GM19438 (cell line): Measurements from ENCODE around the gene TNK2.
"Not testable (repeated sequence)": the region's sequence is repeated elsewhere in the genome, so short reads cannot be mapped to it uniquely, and the experiment has no call there.

ENCODE experiments used
- ATAC-seq: cut with Tn5 transposase; IDR thresholded peaks from one replicate; pipeline ENCODE4 v1.9.1; 2021; ENCODE audit warnings: low read depth; ENCODE audit not compliant: unreplicated experiment

The TNK2 gene

DNA sequence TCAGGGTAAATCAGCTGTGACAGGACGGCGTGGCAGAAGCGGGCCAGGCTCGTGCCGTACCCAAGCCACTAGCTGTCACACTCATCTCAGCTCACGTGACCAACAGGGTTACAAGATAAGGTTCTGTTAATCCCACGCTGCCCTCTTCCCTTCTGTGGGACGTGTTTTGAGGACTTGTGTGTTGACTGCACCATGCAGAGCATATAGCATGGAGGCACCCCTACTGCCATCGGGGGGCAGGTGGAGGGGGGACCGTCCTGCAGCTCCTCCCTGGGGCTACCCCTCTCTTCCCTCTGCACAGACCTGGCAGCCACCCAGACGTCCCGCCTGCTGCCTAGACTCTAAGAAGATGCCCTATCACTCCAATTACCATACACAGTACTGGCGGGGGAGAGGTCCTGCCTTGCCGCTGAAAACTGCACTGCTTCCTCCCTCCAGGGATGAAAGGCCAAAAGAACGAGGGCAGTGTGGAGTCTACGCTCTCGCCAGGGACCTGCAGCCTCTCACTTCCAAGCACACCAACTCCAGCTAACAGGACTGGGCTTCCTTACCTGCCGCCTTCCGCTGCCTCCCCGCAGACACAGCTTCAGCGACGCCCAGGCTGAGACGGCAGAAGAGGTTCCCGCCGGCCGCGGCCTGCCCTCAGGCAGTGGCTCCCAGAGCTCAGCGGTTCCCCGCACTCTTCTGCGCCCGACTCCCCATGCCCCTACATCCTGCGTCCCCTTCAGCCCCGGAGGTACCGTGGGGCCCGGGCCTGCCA is at the start of gene TNK2:
TNK2 (minus strand) TSS at position 618 of the 760 bp plus-strand sequence. CDS start 19,963 bp downstream, outside the sequence.
- peak; percentile 14 for ATAC-seq

DNA sequence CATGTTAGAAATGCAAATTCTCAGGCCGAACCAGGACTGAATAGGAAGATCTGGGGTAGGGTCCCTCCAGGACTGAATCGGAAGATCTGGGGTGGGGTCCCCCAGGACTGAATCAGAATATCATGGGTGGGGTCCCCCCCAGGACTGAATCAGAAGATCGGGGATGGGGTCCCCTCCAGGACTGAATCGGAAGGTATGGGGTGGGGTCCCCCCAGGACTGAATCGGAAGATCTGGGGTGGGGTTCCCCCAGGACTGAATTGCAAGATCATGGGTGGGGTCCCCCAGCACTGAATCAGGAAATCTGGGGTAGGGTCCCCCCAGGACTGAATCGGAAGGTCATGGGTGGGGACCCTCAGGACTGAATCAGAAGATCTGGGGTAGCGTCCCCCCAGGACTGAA is 48.2 kb upstream of the TNK2 start:
- no peak for ATAC-seq

DNA sequence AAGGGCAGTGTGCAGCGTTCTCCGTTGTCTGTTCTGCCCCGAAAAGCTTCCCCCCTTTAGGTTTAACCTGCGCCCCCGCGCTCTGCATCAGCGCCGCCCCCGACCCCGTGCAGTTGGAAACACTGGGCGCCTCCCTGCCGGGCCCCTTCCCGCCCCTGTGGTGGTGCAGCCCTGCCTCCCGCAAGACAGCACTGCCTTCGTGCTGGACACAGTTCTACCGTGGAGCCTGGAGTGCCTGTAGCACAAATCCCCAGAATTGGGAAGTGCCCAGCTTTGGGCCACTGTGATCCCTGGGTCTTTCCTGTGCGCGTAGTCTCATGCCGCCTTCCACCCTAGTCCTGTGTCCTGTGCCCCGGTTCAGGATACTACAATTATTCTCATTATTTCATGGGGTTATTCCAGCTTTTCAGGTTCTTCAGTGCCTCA is 47.1 kb upstream of the TNK2 start:
- ATAC-seq: not testable (repeated sequence)

DNA sequence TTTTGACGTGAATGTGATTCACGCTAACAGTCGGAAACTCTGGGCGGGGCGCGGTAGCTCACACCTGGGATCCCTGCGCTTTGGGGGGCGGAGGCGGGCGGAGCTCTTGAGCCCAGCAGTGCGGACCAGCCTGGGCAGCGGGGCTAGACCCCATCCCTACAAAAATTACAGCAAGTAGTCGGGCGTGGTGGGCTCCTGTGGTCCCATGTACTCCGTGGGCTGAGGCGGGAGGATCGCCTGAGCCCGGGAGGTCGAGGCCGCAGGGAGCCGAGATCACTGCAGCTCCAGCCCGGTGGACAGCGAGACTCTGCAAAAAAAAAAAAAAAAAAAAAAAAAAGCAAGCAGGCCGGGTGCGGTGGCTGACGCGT is 46.4 kb upstream of the TNK2 start:
- ATAC-seq: peak; percentile 54

DNA sequence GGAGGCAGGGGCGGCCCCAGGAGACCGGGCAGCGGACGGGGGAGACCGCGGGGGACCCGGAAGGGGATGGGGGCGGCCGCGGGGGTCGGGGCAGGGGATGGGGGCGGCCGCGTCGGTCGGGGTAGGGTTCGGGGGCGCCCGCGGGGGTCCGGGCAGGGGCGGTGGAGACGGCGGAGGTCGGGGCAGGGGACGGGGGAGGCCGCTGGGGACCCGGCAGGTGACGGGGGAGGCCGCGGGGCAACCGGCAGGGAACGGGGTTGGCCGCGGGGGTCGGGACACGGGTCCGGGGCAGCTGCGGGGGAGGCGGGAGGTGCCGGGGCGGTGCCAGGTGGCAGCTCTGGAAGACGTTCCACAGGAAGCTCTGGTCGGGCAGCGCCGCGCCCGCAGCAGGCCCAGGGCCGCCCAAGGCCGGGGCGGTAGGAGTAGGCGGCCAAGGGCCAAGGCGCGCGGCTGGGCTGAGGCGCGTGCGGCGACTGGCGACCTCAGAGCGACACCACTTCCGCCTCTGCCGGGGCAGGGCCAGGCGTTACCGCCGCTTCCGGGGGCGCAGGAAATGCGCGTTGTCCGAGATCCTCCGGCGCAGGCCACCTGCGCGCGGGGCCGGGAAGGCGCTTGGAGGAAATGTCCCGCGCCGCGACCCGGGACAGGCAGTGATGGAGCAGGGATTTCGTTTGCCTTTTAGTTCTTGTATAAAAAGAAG is 45.9 kb upstream of the TNK2 start:
- ATAC-seq: peak; percentile 96

- ATAC-seq: not testable (repeated sequence)
Measured at GRCh38 chr3:195952590-195952989, 44.2 kb upstream of the TNK2 start.

DNA sequence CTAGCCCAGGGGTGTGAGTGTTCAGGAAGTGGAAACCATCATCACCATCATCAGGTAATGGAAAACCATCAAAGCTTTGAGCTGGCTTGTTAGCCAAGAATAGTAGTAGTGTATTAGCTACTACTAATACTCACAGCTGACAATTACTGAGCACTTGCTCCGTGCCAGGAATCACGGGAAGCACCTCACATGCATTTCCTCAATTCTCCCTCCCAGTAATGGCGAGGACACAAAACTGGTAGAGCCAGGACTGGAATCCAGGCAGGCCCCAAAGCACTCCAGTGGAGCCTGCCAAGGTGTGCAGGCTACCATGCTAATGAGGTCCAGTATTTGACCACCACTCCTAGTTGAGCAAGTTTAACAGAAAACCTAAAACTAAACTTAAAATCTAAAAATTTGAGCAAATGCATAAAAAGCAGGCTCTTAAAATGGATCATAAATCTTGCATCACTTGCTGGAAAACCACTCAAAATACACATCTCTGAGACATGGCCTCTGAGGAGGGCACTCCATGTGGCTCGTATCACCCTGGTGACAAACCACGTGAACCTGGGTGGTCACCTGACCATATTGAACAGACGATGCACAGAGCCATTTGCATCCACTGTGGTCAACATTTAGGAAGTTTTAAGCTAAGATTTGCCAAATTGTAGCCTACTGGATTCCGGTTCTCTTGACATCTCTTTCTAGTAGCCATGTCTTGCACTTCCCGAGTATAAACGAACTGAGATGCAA is 43.3 kb upstream of the TNK2 start:
- ATAC-seq: not testable (repeated sequence)

GRCh38 chr3:195950731-195951130 is 42.4 kb upstream of the TNK2 start:
- not testable (repeated sequence) for ATAC-seq

DNA sequence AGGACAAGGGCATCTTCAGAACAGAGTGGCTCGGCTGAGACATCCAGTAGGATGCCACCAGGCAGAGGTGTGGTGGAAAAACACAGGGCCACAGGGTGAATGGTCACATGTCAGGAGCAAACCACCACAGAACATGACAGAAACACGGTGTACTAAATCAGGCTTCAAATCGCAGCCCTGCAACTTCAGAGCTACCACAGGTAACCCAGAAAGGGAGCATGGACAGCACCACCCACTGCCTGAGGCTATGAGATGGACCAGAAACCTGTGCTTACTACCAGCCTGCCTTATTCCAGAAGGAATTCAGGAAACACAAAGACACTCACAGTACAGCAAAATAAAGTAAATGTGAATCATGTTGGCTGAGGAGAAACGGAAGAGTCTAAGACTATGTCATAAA is 41.8 kb upstream of the TNK2 start:
- ATAC-seq: not testable (repeated sequence)

DNA sequence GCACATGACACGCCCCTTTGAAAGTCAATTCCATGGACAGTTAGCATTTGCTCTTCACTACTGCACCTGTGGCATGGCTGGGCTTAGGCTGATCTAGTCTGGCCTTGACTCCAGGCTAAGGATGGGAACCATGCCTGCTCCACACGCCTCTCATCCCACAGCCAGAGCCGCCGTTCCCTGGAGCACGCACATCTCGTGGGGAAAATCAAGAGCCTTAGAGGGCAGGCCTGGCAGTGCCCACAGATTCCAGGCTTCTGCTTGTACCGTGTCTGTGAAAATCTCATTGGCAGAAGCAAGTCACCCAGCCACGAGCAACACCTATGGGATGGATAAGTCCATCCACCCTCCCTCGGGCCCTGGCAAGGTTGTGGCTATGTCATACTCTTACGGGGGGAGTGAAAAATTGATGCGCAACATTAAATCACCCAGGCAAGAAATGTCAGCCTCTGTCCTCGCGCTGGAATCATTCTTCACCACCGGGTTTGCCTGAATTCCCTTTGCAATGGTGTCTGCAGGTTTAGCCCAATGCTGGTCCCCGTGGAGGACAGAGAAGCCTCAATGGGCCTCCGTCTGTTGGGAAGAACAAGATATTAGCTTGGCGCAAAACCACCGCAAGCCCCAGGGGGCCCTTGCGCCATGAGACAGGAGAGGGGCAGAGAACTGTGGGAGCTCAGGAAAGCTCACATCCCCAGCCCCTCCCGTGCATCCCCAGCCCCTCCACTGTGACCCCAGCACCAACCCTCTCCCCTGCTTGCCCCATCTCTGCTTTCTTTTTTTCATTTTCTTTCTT is 38.8 kb upstream of the TNK2 start:
- not testable (repeated sequence) for ATAC-seq

- ATAC-seq: not testable (repeated sequence)
Measured at GRCh38 chr3:195941265-195941815, 33.0 kb upstream of the TNK2 start.

- not testable (repeated sequence) for ATAC-seq
Measured at GRCh38 chr3:195940806-195941205, 32.5 kb upstream of the TNK2 start.

DNA sequence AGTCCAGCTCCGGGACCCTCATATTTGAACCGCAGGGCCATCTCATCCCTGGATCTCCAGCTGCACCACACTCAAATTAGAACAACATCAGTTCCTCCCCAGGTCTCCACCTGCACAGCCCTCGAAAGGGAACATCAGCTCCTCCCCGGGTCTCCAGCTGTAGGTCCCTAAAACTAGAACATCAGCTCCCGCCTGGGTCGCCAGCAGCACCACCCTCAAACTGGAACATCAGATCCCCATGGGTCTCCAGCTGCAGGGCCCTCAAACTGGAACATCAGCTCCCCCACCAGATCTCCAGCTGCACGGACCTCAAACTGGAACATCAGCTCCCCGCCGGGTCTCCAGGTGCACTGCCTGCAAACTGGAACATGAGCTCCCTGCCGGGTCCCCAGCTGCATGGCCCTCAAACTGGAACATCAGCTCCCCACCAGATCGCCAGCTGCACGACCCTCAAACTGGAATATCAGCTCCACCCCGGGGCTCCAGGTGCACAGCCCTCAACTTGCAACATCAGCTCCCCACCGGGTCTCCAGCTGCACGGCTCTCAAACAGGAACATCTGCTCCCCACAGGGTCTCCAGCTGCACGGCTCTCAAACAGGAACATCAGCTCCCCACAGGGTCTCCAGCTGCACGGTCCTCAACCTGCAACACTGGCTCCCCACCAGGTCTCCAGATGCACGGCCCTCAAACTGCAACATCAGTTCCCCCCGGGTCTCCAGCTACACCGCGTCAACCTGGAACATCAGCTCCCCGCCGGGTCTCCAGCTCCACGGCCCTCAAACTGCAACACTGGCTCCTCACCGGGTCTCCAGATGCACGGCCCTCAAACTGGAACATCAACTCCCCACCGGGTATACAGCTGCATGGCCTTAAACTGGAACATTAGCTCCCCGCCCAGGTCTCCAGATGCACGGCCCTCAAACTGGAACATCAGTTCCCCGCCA is 31.4 kb upstream of the TNK2 start:
- ATAC-seq: not testable (repeated sequence)

DNA sequence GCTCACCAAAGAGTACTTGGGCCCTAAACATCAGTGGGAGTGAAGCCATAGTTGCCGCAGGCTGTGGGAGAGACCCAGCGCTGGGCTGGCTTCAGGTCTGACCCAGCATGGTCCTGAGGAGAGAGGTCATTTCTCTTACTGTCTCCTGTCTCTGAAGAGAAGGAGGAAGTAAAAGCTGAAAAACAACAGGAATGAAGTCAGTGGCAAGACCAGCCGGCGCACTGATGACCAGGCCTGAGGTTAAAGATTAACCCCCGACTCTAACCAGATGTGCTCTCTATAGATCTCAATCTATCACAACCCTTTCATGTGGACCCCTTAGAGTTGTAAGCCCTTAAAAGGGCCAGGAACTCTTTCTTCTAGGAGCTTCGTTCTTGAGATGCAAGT is 24.7 kb upstream of the TNK2 start:
- not testable (repeated sequence) for ATAC-seq

DNA sequence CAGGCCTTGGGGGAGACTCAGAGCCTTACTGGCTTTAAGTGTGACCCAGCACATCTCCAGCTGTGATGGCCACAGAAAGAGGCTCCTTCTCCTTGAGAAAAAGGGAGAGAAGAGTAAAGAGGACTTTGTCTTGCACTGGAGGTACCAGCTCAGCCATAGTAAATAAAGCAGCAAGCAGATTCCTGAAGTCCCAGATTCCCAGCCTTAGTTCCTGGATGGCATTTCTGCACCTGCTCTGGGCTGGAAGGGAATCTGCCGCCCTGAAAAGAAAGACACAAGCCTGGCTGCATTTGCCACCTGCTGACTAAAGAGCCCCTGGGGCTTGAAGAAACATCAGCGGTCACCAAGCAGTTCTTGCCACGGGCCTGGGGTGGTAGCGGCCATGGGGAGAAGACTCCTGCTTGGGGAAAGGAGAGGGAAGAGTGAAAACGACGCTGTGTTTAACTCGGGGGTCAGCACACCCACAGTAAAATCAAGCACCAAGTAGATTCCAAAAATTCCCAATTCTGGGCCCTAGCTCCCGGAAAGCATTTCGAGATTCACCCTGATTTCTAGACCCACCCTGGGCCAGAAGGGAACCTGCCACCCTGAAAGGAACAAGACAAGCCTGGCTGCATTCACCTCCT is 24.2 kb upstream of the TNK2 start:
- no peak for ATAC-seq

GRCh38 chr3:195931582-195932273 is 23.4 kb upstream of the TNK2 start:
- ATAC-seq: no peak

DNA sequence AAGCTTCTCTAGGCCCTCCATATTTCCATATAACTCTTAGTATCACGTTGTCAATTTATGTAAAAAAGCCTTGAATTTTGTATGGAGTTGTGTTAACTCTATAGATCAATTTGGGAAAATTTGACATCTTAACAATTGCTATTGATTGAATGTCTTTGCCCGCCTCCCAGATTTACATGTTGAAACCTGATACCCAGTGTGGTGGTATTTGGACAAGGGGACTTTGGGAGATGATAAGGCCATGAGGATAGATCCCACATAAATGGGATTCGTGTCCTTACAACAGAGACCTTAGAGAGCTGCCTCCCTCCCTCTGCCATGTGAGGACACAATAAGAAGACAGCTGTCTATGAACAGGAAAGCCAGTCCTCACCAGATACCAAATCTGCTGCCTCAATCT is 21.1 kb upstream of the TNK2 start:
- no peak for ATAC-seq

DNA sequence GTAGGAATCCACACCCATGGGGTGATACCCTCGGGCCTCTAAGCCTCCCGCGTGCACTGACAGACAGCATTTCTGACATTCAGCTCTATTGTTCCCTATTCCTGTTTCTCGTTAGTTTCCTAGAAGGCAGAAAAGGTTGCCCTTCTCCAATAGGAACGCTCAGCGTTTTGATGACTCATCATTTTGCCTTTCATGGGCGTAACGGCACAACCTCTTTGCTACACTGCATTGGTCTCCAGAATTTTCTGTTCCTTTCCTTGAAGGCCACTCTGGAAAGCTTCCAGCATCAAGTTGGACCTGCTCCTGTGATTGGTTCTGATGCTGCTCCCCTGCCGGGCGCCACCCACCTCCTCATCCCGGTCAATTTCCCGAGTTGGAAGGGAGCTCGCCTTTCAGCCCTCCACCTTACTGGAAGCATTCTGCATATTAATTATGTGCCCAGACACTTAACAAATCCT is 13.0 kb upstream of the TNK2 start:
- ATAC-seq: no peak
